HepG2 (cell line): ENCODE data around the gene STAC.

ENCODE experiments used
- CREB1 ChIP-seq, 2 experiments: fragments of 450-650 bp in 1 of 2; IDR thresholded peaks; 2 replicates each; pipeline ENCODE4 v1.6.1; 2016 to 2017; ENCODE audit warnings: control low read depth in 1 of 2, mild to moderate bottlenecking in 1 of 2, missing compliant biosample characterization in 1 of 2, missing genetic modification characterization in 1 of 2
- CTCF ChIP-seq: sonication (generic); formaldehyde crosslinking; IDR thresholded peaks from 2 replicates; pipeline ENCODE4 v1.5.0; 2020; ENCODE audit warnings: mild to moderate bottlenecking, missing genetic modification reagents, moderate library complexity
- EZH2 ChIP-seq: conservative IDR thresholded peaks from 2 replicates; pipeline ENCODE4 v1.6.1; 2012; ENCODE audit warnings: mild to moderate bottlenecking, low read depth, low read length, moderate library complexity
- GATA4 ChIP-seq: sonication (generic); IDR thresholded peaks from 2 replicates; pipeline ENCODE4 v1.6.1; 2016; ENCODE audit warnings: antibody characterized with exemption, low read depth, borderline replicate concordance
- HIC2 ChIP-seq: sonication (generic); formaldehyde crosslinking; IDR thresholded peaks from 2 replicates; pipeline ENCODE4 v1.9.0; 2022; ENCODE audit warnings: low read depth, missing genetic modification reagents
- HOXA7 ChIP-seq: sonication (generic); formaldehyde crosslinking; IDR thresholded peaks from 2 replicates; pipeline ENCODE4 v1.8.1; 2022; ENCODE audit warnings: mild to moderate bottlenecking, missing genetic modification reagents, moderate library complexity
- PHB2 ChIP-seq: fragments of 450-650 bp; IDR thresholded peaks from 2 replicates; pipeline ENCODE4 v1.6.1; 2018; ENCODE audit not compliant: partially characterized antibody
- POLR2A ChIP-seq, 2 experiments: IDR thresholded peaks; 2 replicates each; pipeline ENCODE4 v1.6.1; 2011; ENCODE audit warnings: low read depth in 2 of 2, low read length in 2 of 2, mild to moderate bottlenecking in 1 of 2, moderate library complexity in 1 of 2; ENCODE audit not compliant: insufficient read depth in 1 of 2
- POLR2AphosphoS5 ChIP-seq: IDR thresholded peaks from 2 replicates; pipeline ENCODE4 v1.6.1; 2012; ENCODE audit warnings: low read depth, low read length
- RXRA ChIP-seq: sonication (generic); formaldehyde crosslinking; IDR thresholded peaks from 2 replicates; pipeline ENCODE4 v1.5.1; 2020; ENCODE audit warnings: missing genetic modification reagents
- ZKSCAN8 ChIP-seq: IDR thresholded peaks from 2 replicates; pipeline ENCODE4 v1.6.1; 2016; ENCODE audit warnings: borderline replicate concordance, missing genetic modification reagents, missing compliant biosample characterization
- ZNF160 ChIP-seq: sonication (generic); formaldehyde crosslinking; IDR thresholded peaks from 2 replicates; pipeline ENCODE4 v1.8.0; 2022; ENCODE audit warnings: mild to moderate bottlenecking, inconsistent platforms, missing genetic modification reagents
- ZNF205 ChIP-seq: IDR thresholded peaks from 2 replicates; pipeline ENCODE4 v1.6.1; 2018; ENCODE audit warnings: missing biosample characterization, missing genetic modification reagents
- ZNF567 ChIP-seq: sonication (generic); formaldehyde crosslinking; IDR thresholded peaks from 2 replicates; pipeline ENCODE4 v1.8.1; 2023; ENCODE audit warnings: mild to moderate bottlenecking, missing genetic modification reagents, borderline replicate concordance

GRCh38 chr3:36511791-36512486 is 131.6 kb downstream of the STAC start:
- no peak for TF ChIP-seq CREB1 (IDR thresholded peaks at IDR 0.05)
- TF ChIP-seq CREB1 (CRISPR knock-in tag; IDR thresholded peaks at IDR 0.05): no peak
- TF ChIP-seq CTCF: no peak
- TF ChIP-seq HIC2: no peak
- no peak for TF ChIP-seq HOXA7 (CRISPR knock-in tag)
- no peak for TF ChIP-seq ZNF160 (CRISPR knock-in tag)
- TF ChIP-seq ZNF205 (CRISPR knock-in tag): no peak
- TF ChIP-seq POLR2A (IDR thresholded peaks at IDR 0.05; ENCODE audit: insufficient read depth in 1 of 2, low read depth in 2 of 2, low read length in 2 of 2): no peak
- TF ChIP-seq EZH2: no peak
- TF ChIP-seq POLR2AphosphoS5: no peak
- TF ChIP-seq ZNF567 (CRISPR knock-in tag): no peak
- no peak for TF ChIP-seq RXRA (CRISPR knock-in tag)
- no peak for TF ChIP-seq GATA4
- no peak for TF ChIP-seq PHB2
- no peak for TF ChIP-seq ZKSCAN8 (CRISPR knock-in tag)
